Mesendoderm (in vitro differentiated cells): Measurements from ENCODE around the gene AOPEP.

Experiments
- DNase-seq: peaks from one replicate; pipeline ENCODE4 v3.0.0; 2013
- H2AK5ac ChIP-seq: 2 replicates; pipeline ENCODE4 v1.6.1; 2013; ENCODE audit warnings: low read length, inconsistent platforms
- H2BK120ac ChIP-seq: 2 replicates; pipeline ENCODE4 v1.6.1; 2013; ENCODE audit warnings: low read depth, mild to moderate bottlenecking, low read length, moderate library complexity, mixed read lengths
- H2BK15ac ChIP-seq: replicated peaks from 2 replicates; pipeline ENCODE4 v1.6.1; 2013; ENCODE audit warnings: low read depth, mild to moderate bottlenecking, moderate library complexity
- H2BK5ac ChIP-seq: 2 replicates; pipeline ENCODE4 v1.6.1; 2013; ENCODE audit warnings: low read length, inconsistent platforms
- H3K18ac ChIP-seq: 2 replicates; pipeline ENCODE4 v1.6.1; 2013; ENCODE audit warnings: mild to moderate bottlenecking, low read length, mixed read lengths
- H3K23ac ChIP-seq: one replicate; pipeline ENCODE4 v1.6.1; 2013; ENCODE audit warnings: low read length
- H3K27ac ChIP-seq: 2 replicates; pipeline ENCODE4 v1.5.1; 2013; ENCODE audit warnings: low read depth, mild to moderate bottlenecking, inconsistent platforms, low read length, moderate library complexity
- H3K27me3 ChIP-seq: 2 replicates; pipeline ENCODE4 v1.6.1; 2013; ENCODE audit warnings: low read length, control low read depth, mild to moderate bottlenecking, inconsistent platforms; ENCODE audit not compliant: insufficient read depth, poor library complexity
- H3K36me3 ChIP-seq: 2 replicates; pipeline ENCODE4 v1.6.1; 2013; ENCODE audit warnings: low read length, inconsistent platforms; ENCODE audit not compliant: control insufficient read depth, insufficient read depth
- H3K4ac ChIP-seq: one replicate; pipeline ENCODE4 v1.6.1; 2013; ENCODE audit warnings: low read depth, mild to moderate bottlenecking, low read length, moderate library complexity
- H3K4me1 ChIP-seq: 2 replicates; pipeline ENCODE4 v1.6.1; 2013; ENCODE audit warnings: low read depth, low read length, inconsistent platforms; ENCODE audit not compliant: control insufficient read depth
- H3K4me2 ChIP-seq: 2 replicates; pipeline ENCODE4 v1.6.1; 2013; ENCODE audit warnings: low read length
- H3K4me3 ChIP-seq: 2 replicates; pipeline ENCODE4 v1.5.1; 2013; ENCODE audit warnings: mild to moderate bottlenecking, low read length
- H3K56ac ChIP-seq: one replicate; pipeline ENCODE4 v1.6.1; 2013; ENCODE audit warnings: low read length
- H3K79me1 ChIP-seq: 2 replicates; pipeline ENCODE4 v1.6.1; 2013; ENCODE audit warnings: low read length, inconsistent platforms
- H3K79me2 ChIP-seq: 2 replicates; pipeline ENCODE4 v1.6.1; 2013; ENCODE audit warnings: mild to moderate bottlenecking, low read length; ENCODE audit not compliant: control insufficient read depth, insufficient read depth
- H3K9ac ChIP-seq: 2 replicates; pipeline ENCODE4 v1.6.1; 2013; ENCODE audit warnings: low read length, inconsistent platforms
- H4K5ac ChIP-seq: one replicate; pipeline ENCODE4 v1.6.1; 2013; ENCODE audit warnings: low read length
- H4K8ac ChIP-seq: one replicate; pipeline ENCODE4 v1.6.1; 2013; ENCODE audit warnings: low read depth, mild to moderate bottlenecking, control low read depth, low read length, moderate library complexity
- WGBS: extraction: QIAGEN DNeasy Blood & Tissue Kit; methylation state at CpG from one replicate; pipeline ENCODE4 v1.1.7; 2013; ENCODE audit warnings: low lambda C conversion rate, missing lambda C conversion rate; ENCODE audit not compliant: insufficient coverage; ENCODE audit errors: extremely low coverage; 5-methylcytosine and 5-hydroxymethylcytosine counted together

AOPEP gene

DNA sequence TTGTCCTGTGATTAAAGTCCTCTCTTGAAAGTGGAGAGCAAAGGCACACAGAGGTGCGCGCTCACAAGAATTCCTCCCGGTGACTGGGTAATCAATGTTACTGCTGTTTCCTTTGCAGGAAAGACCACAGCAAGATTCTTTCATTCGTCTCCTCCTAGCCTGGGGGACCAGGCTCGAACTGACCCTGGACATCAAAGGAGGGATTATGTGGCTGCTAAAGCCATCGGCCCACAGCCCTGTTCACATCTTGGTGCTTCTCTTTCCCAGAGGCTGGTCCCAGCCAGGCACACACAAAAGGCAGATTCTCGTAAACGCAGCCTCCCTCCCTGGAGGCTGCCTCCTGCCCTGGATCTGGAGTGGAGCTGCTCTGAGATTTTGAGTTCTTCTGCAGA, 360.1 kb downstream of the AOPEP start:
- no peak overlapping the region for H3K4ac ChIP-seq
- H4K5ac ChIP-seq = no peak overlapping the region
- no peaks in the 10 kb centered on the region for H3K27me3 ChIP-seq
- H3K9ac ChIP-seq = no peak overlapping the region
- no peaks in the 10 kb centered on the region for H3K4me1 ChIP-seq
- no CpG with 5 or more reads among the region's 8 CpGs for WGBS
- H3K79me1 ChIP-seq = peaks cover 2% of the 10 kb centered on the region
- no peak overlapping the region for H3K4me2 ChIP-seq
- H2BK120ac ChIP-seq = no peak overlapping the region
- H3K23ac ChIP-seq = no peak overlapping the region
- H2AK5ac ChIP-seq = no peak overlapping the region
- H4K8ac ChIP-seq = no peak overlapping the region
- H3K79me2 ChIP-seq = no peaks in the 10 kb centered on the region
- no peak overlapping the region for H3K56ac ChIP-seq
- no peak for DNase-seq
- no peak overlapping the region for H2BK5ac ChIP-seq
- no peak overlapping the region for H3K18ac ChIP-seq
- no peak overlapping the region for H3K4me3 ChIP-seq
- H2BK15ac ChIP-seq = no peak overlapping the region
- H3K36me3 ChIP-seq = peaks cover 6% of the 10 kb centered on the region
- H3K27ac ChIP-seq = no peak overlapping the region

DNA sequence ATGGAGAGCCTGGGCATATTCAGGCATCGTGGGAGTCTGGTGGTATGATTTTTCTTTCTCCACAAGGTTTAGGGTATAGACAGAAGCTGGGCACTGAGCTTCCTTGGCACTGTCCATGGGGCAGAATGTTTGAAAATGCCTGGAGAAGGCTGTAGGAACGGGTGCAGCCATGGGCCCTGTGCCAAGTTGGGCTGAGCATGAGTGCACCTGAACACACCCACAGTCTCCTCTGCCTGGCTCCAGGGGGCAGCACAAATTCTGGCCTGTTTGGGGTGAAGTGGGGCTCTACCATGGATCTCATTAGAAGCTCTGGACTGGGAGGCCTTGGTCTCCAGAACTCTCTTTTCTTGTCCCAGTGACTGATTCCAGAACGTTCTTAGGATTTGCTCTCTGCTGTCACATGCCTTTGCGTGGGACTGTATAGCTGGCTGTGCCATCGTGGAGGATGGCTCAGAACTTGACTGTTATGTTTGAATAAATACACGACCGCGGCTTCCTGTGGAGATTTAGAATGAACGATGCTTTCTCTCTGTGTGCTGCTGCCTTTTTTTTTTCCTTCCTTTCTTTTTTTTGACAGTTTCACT, 361.3 kb downstream of the AOPEP start:
- no peak overlapping the region for H4K5ac ChIP-seq
- WGBS = no CpG with 5 or more reads among the region's 9 CpGs
- no peaks in the 10 kb centered on the region for H3K79me2 ChIP-seq
- no peak overlapping the region for H3K56ac ChIP-seq
- no peak for DNase-seq
- H2BK15ac ChIP-seq = no peak overlapping the region
- H3K4me3 ChIP-seq = no peak overlapping the region
- H2BK5ac ChIP-seq = no peak overlapping the region
- no peaks in the 10 kb centered on the region for H3K27me3 ChIP-seq
- no peak overlapping the region for H2AK5ac ChIP-seq
- peaks cover 3% of the 10 kb centered on the region for H3K4me1 ChIP-seq
- H3K9ac ChIP-seq = no peak overlapping the region
- H3K36me3 ChIP-seq = peaks cover 5% of the 10 kb centered on the region
- H3K18ac ChIP-seq = no peak overlapping the region
- H3K27ac ChIP-seq = no peak overlapping the region
- H3K4me2 ChIP-seq = no peak overlapping the region
- no peak overlapping the region for H2BK120ac ChIP-seq
- H3K79me1 ChIP-seq = peaks cover 2% of the 10 kb centered on the region
- no peak overlapping the region for H4K8ac ChIP-seq
- H3K4ac ChIP-seq = no peak overlapping the region
- no peak overlapping the region for H3K23ac ChIP-seq

DNA sequence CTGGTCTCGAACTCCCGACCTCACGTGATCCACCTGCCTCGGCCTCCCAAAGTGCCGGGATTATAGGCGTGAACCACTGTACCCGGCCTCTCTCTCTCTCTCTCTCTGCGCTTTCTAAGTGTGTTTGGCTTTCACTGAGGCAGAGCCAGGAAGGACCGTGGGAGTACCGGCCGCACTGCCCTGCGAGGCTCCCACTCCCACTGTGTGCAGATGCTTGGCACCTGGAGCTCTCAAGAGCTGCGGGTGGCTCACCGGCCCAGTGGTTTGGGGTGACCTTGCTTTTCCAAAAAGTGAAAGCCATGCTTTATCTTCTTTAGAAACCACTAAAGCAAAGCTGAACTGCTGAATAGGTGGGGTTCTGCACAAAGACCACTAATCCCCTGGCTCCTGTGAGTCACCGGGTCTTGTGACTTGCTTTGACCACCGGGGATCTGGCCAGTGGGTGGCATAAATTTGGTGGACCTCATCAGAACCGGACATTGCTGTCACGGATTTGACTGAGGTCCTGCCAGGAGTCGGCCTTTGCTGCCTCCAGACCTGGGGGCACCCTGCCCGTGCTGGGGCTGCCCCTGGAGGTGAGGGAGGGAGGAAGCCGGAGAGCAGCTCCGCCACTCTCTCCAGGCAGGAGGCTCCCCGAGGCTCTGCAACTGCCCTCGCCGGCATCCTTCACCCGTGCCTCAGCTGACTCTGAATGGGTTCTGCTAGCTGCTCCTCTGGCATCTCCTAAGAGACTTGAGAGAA, 362.1 kb downstream of the AOPEP start:
- H3K27me3 ChIP-seq = no peaks in the 10 kb centered on the region
- H3K36me3 ChIP-seq = no peaks in the 10 kb centered on the region
- no CpG with 5 or more reads among the region's 26 CpGs for WGBS

DNA sequence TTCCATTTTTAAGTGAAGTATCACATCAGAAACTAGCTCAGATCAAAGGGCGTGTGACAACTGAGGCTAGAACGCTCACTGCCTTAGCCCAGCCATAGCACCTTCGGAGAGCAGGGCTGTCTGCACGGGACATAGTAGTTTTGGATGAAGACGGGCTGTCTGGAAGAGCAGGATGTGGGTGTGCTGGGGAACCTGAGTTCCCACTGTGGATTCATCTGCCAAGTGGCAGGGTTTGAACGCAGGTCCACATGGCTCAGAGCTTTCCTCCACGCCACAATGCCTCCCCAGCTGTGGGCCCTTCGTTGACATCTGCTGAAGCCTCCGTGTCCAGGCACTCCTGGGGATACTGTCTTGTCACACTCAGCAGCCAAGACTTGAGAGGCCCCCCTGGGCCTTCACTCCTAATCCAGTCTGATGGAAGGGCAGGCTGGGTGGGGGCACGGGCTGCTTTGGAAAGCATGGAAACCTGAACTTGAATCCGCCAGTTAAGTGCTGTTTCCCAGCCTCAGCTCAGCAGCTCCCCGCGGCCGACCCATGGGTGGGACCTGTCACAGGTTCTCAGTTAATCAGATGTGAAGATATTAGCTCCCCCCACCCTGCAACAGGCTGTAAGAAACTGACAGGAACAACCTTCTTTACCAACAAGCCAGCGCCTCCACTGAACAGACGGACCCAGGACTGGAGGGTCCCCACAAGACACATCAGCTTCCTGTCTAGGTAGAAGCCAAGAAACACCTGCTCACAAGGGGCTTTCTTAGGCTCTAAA, 362.9 kb downstream of the AOPEP start:
- Histone ChIP-seq H3K9ac (no peak overlapping the region), H4K8ac (no peak overlapping the region), H2BK120ac (no peak overlapping the region), H3K27me3 (no peaks in the 10 kb centered on the region), H2BK15ac (no peak overlapping the region), H4K5ac (no peak overlapping the region), H3K79me1 (no peaks in the 10 kb centered on the region), H3K36me3 (no peaks in the 10 kb centered on the region), H3K79me2 (no peaks in the 10 kb centered on the region), H3K4me3 (no peak overlapping the region), H3K4ac (no peak overlapping the region), H3K23ac (no peak overlapping the region), H2BK5ac (no peak overlapping the region), H3K4me1 (peaks cover 3% of the 10 kb centered on the region), H3K18ac (no peak overlapping the region), H3K4me2 (no peak overlapping the region), H3K56ac (no peak overlapping the region), H2AK5ac (no peak overlapping the region), H3K27ac (no peak overlapping the region)
- no peak for DNase-seq
- WGBS = no CpG with 5 or more reads among the region's 16 CpGs

More for the DNA sequence above, 362.1 kb downstream of the AOPEP start:
- H2BK5ac ChIP-seq = no peak overlapping the region
- no peak overlapping the region for H3K56ac ChIP-seq
- no peak overlapping the region for H2AK5ac ChIP-seq
- no peaks in the 10 kb centered on the region for H3K79me1 ChIP-seq
- no peak overlapping the region for H3K23ac ChIP-seq
- no peak overlapping the region for H2BK15ac ChIP-seq
- no peak overlapping the region for H4K8ac ChIP-seq
- no peak overlapping the region for H3K18ac ChIP-seq
- peaks cover 3% of the 10 kb centered on the region for H3K4me1 ChIP-seq
- H3K4me2 ChIP-seq = no peak overlapping the region
- no peak overlapping the region for H3K27ac ChIP-seq
- H4K5ac ChIP-seq = no peak overlapping the region
- H3K9ac ChIP-seq = no peak overlapping the region
- no peak overlapping the region for H3K4ac ChIP-seq
- H3K79me2 ChIP-seq = no peaks in the 10 kb centered on the region
- H2BK120ac ChIP-seq = no peak overlapping the region
- no peak for DNase-seq
- H3K4me3 ChIP-seq = no peak overlapping the region

DNA sequence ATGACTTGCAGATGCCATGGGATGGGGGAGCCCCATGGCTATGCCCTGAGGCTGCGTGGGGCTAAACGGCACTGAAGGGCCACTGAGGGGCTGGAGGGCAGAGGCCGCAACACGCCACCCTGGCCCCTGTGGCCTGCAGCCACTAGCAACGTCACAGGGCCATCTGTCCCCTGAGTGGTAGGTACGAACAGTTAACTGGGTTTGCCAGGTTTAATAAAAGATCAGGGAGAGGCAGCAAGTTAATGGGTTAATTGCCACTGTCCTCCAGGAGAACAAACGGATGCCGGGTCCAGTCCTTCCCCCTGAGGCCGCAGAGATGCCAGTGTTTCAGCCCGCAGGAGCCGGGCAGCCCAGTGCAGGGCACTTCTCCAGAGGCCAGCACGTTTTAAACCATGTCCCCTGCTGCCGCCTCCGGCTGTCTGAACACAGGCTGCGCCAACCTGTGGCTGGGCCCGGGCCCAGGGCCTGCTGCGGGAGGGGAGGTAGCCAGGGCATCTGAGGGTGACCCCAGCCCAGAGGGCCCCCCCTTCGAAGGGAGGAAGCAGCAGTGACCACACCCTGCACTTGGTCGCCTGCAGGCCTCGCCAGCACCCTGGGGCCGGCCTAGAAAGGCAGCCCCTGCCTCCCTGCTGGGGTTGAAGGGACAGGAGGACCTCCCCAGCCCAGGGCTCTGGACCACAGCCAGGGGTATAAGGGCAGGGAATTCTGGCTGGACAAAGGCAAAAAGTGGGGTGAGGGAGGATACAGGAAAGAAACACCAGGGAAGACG, 363.7 kb downstream of the AOPEP start:
- DNase-seq = no peak
- no peak overlapping the region for H4K8ac ChIP-seq
- no peaks in the 10 kb centered on the region for H3K27me3 ChIP-seq
- no peak overlapping the region for H2BK5ac ChIP-seq
- no peak overlapping the region for H2BK120ac ChIP-seq
- no peak overlapping the region for H2BK15ac ChIP-seq
- H3K36me3 ChIP-seq = no peaks in the 10 kb centered on the region
- H3K79me1 ChIP-seq = no peaks in the 10 kb centered on the region
- H3K56ac ChIP-seq = no peak overlapping the region
- no peak overlapping the region for H3K4me3 ChIP-seq
- H3K9ac ChIP-seq = no peak overlapping the region
- H3K4me1 ChIP-seq = peaks cover 3% of the 10 kb centered on the region
- no peak overlapping the region for H3K27ac ChIP-seq
- no peaks in the 10 kb centered on the region for H3K79me2 ChIP-seq
- no peak overlapping the region for H3K4me2 ChIP-seq
- H3K23ac ChIP-seq = peak overlapping the region; percentile 57
- no peak overlapping the region for H2AK5ac ChIP-seq
- H4K5ac ChIP-seq = no peak overlapping the region
- WGBS = no CpG with 5 or more reads among the region's 22 CpGs
- no peak overlapping the region for H3K18ac ChIP-seq
- H3K4ac ChIP-seq = no peak overlapping the region
